GM12864 (cell line): ENCODE results near the gene TMEM182.
A peak's percentile ranks its signal among the peaks of the same experiment; 100 is the strongest.

Experiments
- DNase-seq: peaks from one replicate; pipeline ENCODE4 v3.0.0-alpha.2; 2011; ENCODE audit warnings: low read depth
- H3K4me3 ChIP-seq: 2 replicates; pipeline ENCODE4 v1.5.1; 2011; ENCODE audit warnings: mild to moderate bottlenecking, low read depth, low read length, control low read depth
- TF ChIP-seq, protein P1 (sequence below): IDR thresholded peaks from 2 replicates; pipeline ENCODE4 v1.5.1; 2011; ENCODE audit warnings: low read depth, mild to moderate bottlenecking, moderate library complexity, low read length, control low read depth, inconsistent platforms; ENCODE audit errors: missing control alignments

Gene TMEM182

GRCh38 chr2:102841107-102841840 is 79.4 kb downstream of the TMEM182 start:
- TF ChIP-seq, protein P1, sequence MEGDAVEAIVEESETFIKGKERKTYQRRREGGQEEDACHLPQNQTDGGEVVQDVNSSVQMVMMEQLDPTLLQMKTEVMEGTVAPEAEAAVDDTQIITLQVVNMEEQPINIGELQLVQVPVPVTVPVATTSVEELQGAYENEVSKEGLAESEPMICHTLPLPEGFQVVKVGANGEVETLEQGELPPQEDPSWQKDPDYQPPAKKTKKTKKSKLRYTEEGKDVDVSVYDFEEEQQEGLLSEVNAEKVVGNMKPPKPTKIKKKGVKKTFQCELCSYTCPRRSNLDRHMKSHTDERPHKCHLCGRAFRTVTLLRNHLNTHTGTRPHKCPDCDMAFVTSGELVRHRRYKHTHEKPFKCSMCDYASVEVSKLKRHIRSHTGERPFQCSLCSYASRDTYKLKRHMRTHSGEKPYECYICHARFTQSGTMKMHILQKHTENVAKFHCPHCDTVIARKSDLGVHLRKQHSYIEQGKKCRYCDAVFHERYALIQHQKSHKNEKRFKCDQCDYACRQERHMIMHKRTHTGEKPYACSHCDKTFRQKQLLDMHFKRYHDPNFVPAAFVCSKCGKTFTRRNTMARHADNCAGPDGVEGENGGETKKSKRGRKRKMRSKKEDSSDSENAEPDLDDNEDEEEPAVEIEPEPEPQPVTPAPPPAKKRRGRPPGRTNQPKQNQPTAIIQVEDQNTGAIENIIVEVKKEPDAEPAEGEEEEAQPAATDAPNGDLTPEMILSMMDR, result peak; percentile 66
- DNase-seq, result peak; percentile 12
- no peak overlapping the region for H3K4me3 ChIP-seq

GRCh38 chr2:102843764-102844443 is 82.1 kb downstream of the TMEM182 start:
- no peak overlapping the region for H3K4me3 ChIP-seq
- no peak for DNase-seq
- TF ChIP-seq, protein P1, result no peak

DNA sequence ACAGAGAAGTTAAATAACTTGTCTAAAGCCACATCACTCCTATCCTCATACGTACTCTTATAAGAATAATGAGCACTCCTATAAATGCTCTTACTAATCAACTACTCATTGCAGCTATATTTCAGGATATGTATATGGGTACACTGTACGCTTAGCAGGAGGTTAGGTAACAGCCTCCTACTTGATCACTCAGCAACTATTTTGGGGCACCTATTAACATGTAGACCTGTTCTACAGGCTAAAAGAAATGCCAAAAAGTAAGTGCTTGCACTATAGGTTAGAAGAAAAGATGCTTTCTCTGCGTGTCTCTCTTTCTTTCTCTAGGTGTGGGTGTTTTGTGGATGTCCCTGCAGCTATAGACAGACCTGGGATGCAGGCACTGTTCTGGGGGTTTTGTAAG is 83.1 kb downstream of the TMEM182 start:
- no peak for DNase-seq
- H3K4me3 ChIP-seq, result no peak overlapping the region
- TF ChIP-seq, protein P1, result no peak

GRCh38 chr2:102848366-102848839 is 86.6 kb downstream of the TMEM182 start:
- no peak overlapping the region for H3K4me3 ChIP-seq
- no peak for DNase-seq

GRCh38 chr2:102850888-102851287 is 89.1 kb downstream of the TMEM182 start:
- no peak overlapping the region for H3K4me3 ChIP-seq
- DNase-seq, result no peak
- TF ChIP-seq, protein P1, result no peak

More at GRCh38 chr2:102848366-102848839, 86.6 kb downstream of the TMEM182 start:
- TF ChIP-seq, protein P1, result no peak

DNA sequence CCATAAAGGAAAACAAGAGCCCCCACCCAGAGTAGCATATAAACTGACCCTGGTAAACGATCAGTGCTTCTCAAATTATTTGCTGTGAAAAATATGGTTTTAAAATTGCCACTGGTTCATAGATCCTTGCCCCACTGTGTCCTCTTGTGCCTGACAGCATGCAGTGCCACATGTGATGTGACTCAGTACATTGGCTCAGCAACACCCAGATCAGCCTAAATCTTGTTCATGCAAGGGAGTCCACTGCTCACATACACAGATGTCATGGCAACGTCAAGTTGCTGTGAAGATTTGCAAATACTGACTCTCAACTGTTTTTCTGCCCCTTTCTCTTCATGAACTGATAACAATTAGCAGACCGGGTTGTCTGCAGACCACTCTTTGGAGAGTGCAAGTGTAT is 91.0 kb downstream of the TMEM182 start:
- TF ChIP-seq, protein P1, result no peak
- no peak overlapping the region for H3K4me3 ChIP-seq
- DNase-seq, result no peak
